DMS 273 (cell line): ENCODE results near the gene ANO9.
A peak's percentile ranks its signal among the peaks of the same experiment; 100 is the strongest.
"Not testable (repeated sequence)": the region's sequence is repeated elsewhere in the genome, so short reads cannot be mapped to it uniquely, and the experiment has no call there.

Experiments used
- DNase-seq: peaks from one replicate; lab custom pipeline; 2025; ENCODE audit not compliant: unreplicated experiment; lab: John Stamatoyannopoulos, UW

The ANO9 gene

GRCh38 chr11:416757-417621 is 24.8 kb downstream of the ANO9 start:
- DNase-seq, result peak; percentile 46

GRCh38 chr11:416051-416756 is 25.6 kb downstream of the ANO9 start:
- DNase-seq, result no peak

GRCh38 chr11:415640-416041 is 26.2 kb downstream of the ANO9 start:
- DNase-seq, result no peak

- no peak for DNase-seq
Measured at GRCh38 chr11:414318-414857, 27.4 kb downstream of the ANO9 start.

- DNase-seq, result peak; percentile 63
Measured at GRCh38 chr11:413120-414081, 28.4 kb downstream of the ANO9 start.

- DNase-seq, result no peak
Measured at GRCh38 chr11:412641-413119, 29.1 kb downstream of the ANO9 start.

- not testable (repeated sequence) for DNase-seq
Measured at GRCh38 chr11:411520-411919, 30.3 kb downstream of the ANO9 start.

GRCh38 chr11:410711-411110 is 31.1 kb downstream of the ANO9 start:
- not testable (repeated sequence) for DNase-seq

GRCh38 chr11:409600-410483 is 32.0 kb downstream of the ANO9 start:
- no peak for DNase-seq

GRCh38 chr11:409008-409599 is 32.7 kb downstream of the ANO9 start:
- no peak for DNase-seq

GRCh38 chr11:408154-409007 is 33.4 kb downstream of the ANO9 start:
- DNase-seq, result no peak

GRCh38 chr11:407651-408123 is 34.1 kb downstream of the ANO9 start:
- no peak for DNase-seq

GRCh38 chr11:406796-407650 is 34.8 kb downstream of the ANO9 start:
- no peak for DNase-seq

GRCh38 chr11:405954-406795 is 35.6 kb downstream of the ANO9 start:
- DNase-seq, result no peak

- DNase-seq, result peak; percentile 74
Measured at GRCh38 chr11:405323-405953, 36.4 kb downstream of the ANO9 start.
